OCI-LY7 (cell line): ENCODE data around the gene EFNA3. TPM values are rescaled to one million over a fixed set of nuclear protein-coding genes. Genes with fewer than 3 reads are reported as not detected.

Experiments
- BruUV-seq: library from RNA; stranded (reverse); fragments of 400-500 nt; replicated peaks from 2 replicates; lab custom pipeline; 2021; lab: Mats Ljungman, UMichigan
- CTCF ChIA-PET: fragments of 300-600 bp; sonication (Branson Sonifier 250); formaldehyde crosslinking; loops from one replicate; lab custom pipeline; 2022; ENCODE audit warnings: antibody characterized with exemption; ENCODE audit not compliant: unreplicated experiment; lab: Charles Lee
- POLR2A ChIA-PET: fragments of 300-600 bp; sonication (Branson Sonifier 250); formaldehyde crosslinking; loops from one replicate; lab custom pipeline; 2022; ENCODE audit warnings: antibody characterized with exemption; lab: Charles Lee
- DNase-seq: peaks from one replicate; pipeline ENCODE4 v3.0.0-alpha.2; 2015; ENCODE audit warnings: low spot score
- H2AFZ ChIP-seq: fragments of 200-600 bp; sonication (generic), shearing (Covaris generic); 2 replicates; pipeline ENCODE4 v1.6.1; 2014; ENCODE audit warnings: mild to moderate bottlenecking, antibody characterized with exemption, low read length, moderate library complexity
- H3K27ac ChIP-seq: fragments of 200-600 bp; sonication (generic); 2 replicates; pipeline ENCODE4 v1.5.1; 2014; ENCODE audit warnings: mixed run types, low read depth, mild to moderate bottlenecking, moderate library complexity, low read length, inconsistent platforms; ENCODE audit not compliant: poor library complexity, severe bottlenecking
- H3K36me3 ChIP-seq: fragments of 200-600 bp; sonication (generic); 2 replicates; pipeline ENCODE4 v1.6.1; 2014; ENCODE audit warnings: mild to moderate bottlenecking, antibody characterized with exemption, low read length, moderate library complexity, mixed read lengths; ENCODE audit not compliant: insufficient read depth
- H3K4me1 ChIP-seq: fragments of 200-600 bp; sonication (generic); 2 replicates; pipeline ENCODE4 v1.5.1; 2014; ENCODE audit warnings: mild to moderate bottlenecking, low read length; ENCODE audit not compliant: insufficient read depth, poor library complexity, severe bottlenecking
- H3K4me2 ChIP-seq: fragments of 200-600 bp; sonication (generic); 2 replicates; pipeline ENCODE4 v1.6.1; 2014; ENCODE audit warnings: mild to moderate bottlenecking, low read length
- H3K4me3 ChIP-seq: fragments of 200-600 bp; sonication (generic); 2 replicates; pipeline ENCODE4 v1.5.1; 2014; ENCODE audit warnings: mild to moderate bottlenecking, low read depth, low read length; ENCODE audit not compliant: poor library complexity, severe bottlenecking
- H3K79me2 ChIP-seq: fragments of 200-600 bp; sonication (generic); 2 replicates; pipeline ENCODE4 v1.6.1; 2016; ENCODE audit warnings: low read depth, mild to moderate bottlenecking, low read length, moderate library complexity, mixed read lengths; ENCODE audit not compliant: insufficient read depth
- H3K9me2 ChIP-seq: fragments of 200-600 bp; sonication (generic); 2 replicates; pipeline ENCODE4 v1.6.1; 2016; ENCODE audit warnings: mild to moderate bottlenecking, low read length, mixed read lengths; ENCODE audit not compliant: insufficient read depth
- H3K9me3 ChIP-seq: fragments of 200-600 bp; sonication (generic); 2 replicates; pipeline ENCODE4 v1.6.1; 2014; ENCODE audit warnings: mild to moderate bottlenecking, mixed run types, low read length, mixed read lengths
- H4K20me1 ChIP-seq: fragments of 200-600 bp; sonication (generic); 2 replicates; pipeline ENCODE4 v1.6.1; 2014; ENCODE audit warnings: mild to moderate bottlenecking, antibody characterized with exemption, low read length, moderate library complexity, mixed read lengths; ENCODE audit not compliant: insufficient read depth
- CTCF ChIP-seq: fragments of 200-600 bp; sonication (generic); conservative IDR thresholded peaks from 2 replicates; pipeline ENCODE4 v1.5.1; 2014; ENCODE audit warnings: mild to moderate bottlenecking, antibody characterized with exemption, low read length, moderate library complexity, mixed read lengths
- EZH2phosphoT487 ChIP-seq: fragments of 200-600 bp; sonication (generic); IDR thresholded peaks from 2 replicates; pipeline ENCODE4 v1.6.1; 2018; ENCODE audit warnings: low read depth, borderline replicate concordance, mild to moderate bottlenecking, mixed run types, antibody characterized with exemption, low read length, moderate library complexity, mixed read lengths
- intact Hi-C: fragments of 100-400 bp; cut with micrococcal nuclease; formaldehyde crosslinking; loops from one replicate; pipeline ENCODE4 v1.10.0; 2022; ENCODE audit not compliant: unreplicated experiment
- total RNA-seq, 2 experiments: library from RNA; depleted of rRNA in 1 of 2; stranded (reverse); fragments of >200 nt in 1 of 2; shearing (Covaris generic) in 1 of 2; gene quantifications; 2 replicates each; pipeline ENCODE4 v1.2.3, GENCODE V29; 2014 to 2022

The EFNA3 gene
- total RNA-seq, 2 experiments from 2014 or later: 6.7 to 10.8 TPM

- no peaks in the 10 kb centered on the region for H3K79me2 ChIP-seq
- no peak overlapping the region for H2AFZ ChIP-seq
- CTCF ChIA-PET: no interaction called here
- no peaks in the 10 kb centered on the region for H3K9me2 ChIP-seq
- no peak overlapping the region for H3K4me2 ChIP-seq
- DNase-seq: no peak
- H3K27ac ChIP-seq: no peak overlapping the region
- POLR2A ChIA-PET: interaction anchor here (0.6 kb wide), 1 partner anchor 370 kb away, joined by 3 read pairs; no protein-coding TSS in a partner anchor
- no peaks in the 10 kb centered on the region for H3K9me3 ChIP-seq
- no peaks in the 10 kb centered on the region for H4K20me1 ChIP-seq
- no TSS peak for BruUV-seq
- intact Hi-C loops: no loop called here
- no peaks in the 10 kb centered on the region for H3K4me1 ChIP-seq
- no peaks in the 10 kb centered on the region for H3K36me3 ChIP-seq
- TF ChIP-seq CTCF (no peak), EZH2phosphoT487 (no peak)
- no peak overlapping the region for H3K4me3 ChIP-seq
Measured at GRCh38 chr1:155039308-155039669, 39.3 kb upstream of the EFNA3 start.

- peaks cover 7% of the 10 kb centered on the region for H3K4me1 ChIP-seq
- CTCF ChIA-PET: no interaction called here
- intact Hi-C loops: no loop called here
Measured at GRCh38 chr1:155040358-155041093, 38.1 kb upstream of the EFNA3 start.

More at GRCh38 chr1:155040358-155041093, 38.1 kb upstream of the EFNA3 start:
- Histone ChIP-seq H4K20me1 (no peaks in the 10 kb centered on the region), H3K27ac (no peak overlapping the region), H3K9me2 (no peaks in the 10 kb centered on the region), H3K79me2 (no peaks in the 10 kb centered on the region), H3K36me3 (no peaks in the 10 kb centered on the region), H2AFZ (no peak overlapping the region), H3K4me2 (no peak overlapping the region), H3K4me3 (no peak overlapping the region), H3K9me3 (no peaks in the 10 kb centered on the region)
- DNase-seq: no peak
- POLR2A ChIA-PET: no interaction called here
- no TSS peak for BruUV-seq
- TF ChIP-seq EZH2phosphoT487 (no peak), CTCF (no peak)
